GM19395 (cell line): ENCODE measurements around the gene WDR45B.
"Not testable (repeated sequence)": the region's sequence is repeated elsewhere in the genome, so short reads cannot be mapped to it uniquely, and the experiment has no call there.

Experiments used
- ATAC-seq: cut with Tn5 transposase; IDR thresholded peaks from one replicate; pipeline ENCODE4 v1.9.1; 2021; ENCODE audit warnings: mild to moderate bottlenecking, moderate library complexity; ENCODE audit not compliant: unreplicated experiment

The WDR45B gene

DNA sequence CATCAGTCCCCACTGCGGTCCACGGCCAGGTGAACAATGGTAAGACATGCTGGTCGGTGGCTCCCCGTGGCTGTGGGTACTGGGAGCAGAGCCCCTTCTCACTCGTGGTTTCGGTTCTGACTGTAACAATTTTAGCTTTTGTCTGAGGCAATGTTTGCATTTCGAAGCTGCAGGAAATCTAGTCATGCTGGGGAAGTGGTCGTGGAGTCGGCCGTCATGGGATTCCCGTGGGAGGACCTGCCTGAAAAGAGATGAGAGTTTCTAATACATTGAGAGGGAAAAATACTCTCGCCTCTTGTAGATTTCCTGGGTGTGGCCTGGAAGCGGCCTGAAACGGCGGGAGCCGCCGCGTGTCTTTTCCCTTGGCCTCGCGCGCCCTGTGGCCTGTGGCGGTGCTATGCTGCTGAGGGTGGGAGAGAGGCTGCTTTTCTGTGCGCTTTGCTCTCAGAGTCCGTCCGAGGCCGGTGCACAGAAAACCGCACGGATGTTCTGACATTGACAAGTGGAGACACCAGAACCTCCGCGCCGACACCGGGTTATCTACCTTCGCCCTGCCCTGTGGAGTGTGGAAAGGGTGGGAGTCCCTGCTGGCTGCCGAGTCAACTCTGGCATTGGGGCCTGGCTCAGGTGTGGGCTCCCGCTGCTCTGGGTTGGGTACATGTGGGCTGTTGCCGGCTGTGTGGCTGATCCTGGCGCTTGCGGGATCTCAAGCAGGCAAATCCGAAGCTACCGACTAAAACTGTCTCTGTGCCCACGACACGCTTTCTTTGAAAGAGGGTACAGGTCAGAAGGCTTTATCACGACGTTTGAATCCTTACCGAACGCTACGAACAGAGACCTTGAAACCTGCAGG is 60.8 kb downstream of the WDR45B start:
- ATAC-seq, result no peak

DNA sequence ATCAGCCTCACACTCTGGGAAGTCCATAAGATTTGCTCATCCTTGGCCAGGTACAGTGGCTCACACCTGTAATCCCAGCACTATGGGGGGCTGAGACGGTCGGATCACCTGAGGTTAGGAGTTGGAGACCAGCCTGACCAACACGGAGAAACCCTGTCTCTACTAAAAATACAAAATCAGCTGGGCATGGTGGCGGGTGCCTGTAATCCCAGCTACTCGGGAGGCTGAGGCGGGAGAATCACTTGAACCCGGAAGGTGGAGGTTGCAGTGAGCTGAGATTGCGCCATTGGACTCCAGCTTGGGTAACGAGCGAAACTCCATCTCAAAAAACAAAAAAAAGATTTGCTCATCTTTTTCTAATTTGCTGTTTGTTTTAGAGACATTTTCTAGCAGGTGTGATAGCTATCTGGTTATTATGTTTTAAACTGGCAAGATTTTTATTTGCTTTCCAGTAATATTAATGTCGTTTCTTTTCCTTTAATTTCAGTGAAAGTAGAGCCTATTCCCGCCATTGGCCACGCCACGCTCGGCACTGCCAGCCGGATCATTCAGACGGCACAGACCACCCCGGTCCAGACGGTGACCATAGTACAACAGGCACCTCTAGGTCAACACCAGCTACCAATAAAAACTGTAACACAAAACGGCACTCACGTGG is 61.5 kb downstream of the WDR45B start:
- ATAC-seq, result no peak

DNA sequence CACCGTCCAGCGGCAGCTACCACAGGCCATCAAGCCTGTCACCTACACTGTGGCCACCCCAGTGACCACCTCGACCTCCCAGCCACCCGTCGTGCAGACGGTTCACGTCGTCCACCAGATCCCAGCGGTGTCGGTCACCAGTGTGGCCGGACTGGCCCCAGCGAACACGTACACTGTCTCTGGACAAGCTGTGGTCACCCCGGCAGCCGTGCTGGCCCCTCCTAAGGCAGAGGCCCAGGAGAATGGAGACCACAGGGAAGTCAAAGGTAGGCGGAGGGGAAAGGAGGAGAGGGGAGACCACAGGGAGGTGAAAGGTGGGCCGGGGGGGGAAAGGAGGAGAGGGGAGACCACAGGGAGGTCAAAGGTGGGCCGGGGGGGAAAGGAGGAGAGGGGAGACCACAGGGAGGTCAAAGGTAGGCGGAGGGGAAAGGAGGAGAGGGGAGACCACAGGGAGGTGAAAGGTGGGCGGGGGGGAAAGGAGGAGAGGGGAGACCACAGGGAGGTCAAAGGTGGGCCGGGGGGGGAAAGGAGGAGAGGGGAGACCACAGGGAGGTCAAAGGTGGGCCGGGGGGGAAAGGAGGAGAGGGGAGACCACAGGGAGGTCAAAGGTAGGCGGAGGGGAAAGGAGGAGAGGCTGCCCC is 62.2 kb downstream of the WDR45B start:
- not testable (repeated sequence) for ATAC-seq

DNA sequence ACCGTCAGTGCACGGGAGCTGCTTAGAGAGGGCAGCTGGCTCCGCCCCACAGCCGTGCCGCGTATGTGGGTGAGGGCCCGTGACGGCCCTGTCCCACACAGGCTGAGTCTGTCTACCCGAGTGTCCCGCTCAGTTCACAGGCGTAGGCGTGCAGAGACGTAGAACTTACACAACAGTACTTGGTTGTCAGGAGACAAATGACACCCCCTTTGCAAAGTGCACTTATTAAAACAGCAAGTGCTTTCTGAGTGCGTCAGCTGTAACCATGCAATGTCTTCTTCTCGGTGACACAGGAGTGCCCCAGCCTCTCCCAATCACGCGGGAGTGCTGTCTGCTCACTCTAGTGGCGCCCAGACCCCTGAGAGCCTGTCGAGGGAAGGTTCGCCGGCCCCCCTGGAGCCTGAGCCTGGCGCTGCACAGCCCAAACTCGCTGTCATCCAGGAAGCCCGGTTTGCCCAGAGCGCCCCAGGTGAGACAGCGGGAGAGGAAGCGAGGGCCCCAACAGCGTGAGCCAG is 64.5 kb downstream of the WDR45B start:
- no peak for ATAC-seq

DNA sequence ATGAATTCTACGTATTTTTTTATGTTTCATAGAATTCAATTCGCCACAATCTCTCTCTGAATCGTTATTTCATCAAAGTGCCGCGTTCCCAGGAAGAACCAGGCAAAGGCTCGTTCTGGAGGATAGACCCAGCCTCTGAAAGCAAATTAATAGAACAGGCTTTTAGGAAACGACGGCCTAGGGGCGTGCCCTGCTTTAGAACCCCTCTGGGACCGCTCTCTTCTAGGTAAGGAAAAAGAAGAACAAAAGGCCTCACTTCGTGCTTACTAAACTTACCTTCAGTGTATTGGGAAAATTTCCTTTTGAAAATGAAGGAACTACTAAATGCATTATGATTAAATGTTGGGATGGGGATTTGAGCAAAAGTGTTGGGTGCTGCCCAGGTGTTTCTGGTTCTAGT is 65.5 kb downstream of the WDR45B start:
- no peak for ATAC-seq

DNA sequence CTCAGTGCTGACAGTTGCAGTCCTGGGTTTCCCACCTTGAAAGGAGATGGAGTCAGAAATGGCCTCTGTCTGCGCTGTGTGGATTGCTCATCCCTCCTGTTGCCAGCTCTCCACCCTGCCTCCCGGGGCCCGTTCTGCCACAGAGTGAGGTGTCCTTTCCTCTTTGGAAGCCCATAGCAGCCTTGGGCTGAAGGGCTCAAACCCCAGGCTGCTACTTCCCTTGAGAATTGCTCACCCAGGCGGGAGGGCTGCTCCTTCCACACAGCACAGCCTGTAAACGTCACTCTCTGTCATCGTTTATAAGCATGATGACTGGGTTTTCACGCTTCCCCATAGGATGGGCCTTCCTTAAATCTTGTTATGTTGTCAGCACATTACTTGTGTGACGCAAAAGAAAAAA is 66.0 kb downstream of the WDR45B start:
- no peak for ATAC-seq

DNA sequence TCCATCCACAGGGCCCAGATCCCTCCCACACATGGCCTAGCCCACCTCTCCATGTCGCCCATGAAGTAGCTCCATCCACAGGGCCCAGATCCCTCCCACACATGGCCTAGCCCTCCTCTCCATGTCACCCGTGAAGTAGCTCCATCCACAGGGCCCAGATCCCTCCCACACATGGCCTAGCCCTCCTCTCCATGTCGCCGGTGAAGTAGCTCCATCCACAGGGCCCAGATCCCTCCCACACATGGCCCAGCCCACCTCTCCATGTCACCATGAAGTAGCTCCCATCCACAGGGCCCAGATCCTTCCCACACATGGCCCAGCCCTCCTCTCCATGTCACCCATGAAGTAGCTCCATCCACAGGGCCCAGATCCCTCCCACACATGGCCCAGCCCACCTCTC is 68.3 kb downstream of the WDR45B start:
- ATAC-seq, result not testable (repeated sequence)

DNA sequence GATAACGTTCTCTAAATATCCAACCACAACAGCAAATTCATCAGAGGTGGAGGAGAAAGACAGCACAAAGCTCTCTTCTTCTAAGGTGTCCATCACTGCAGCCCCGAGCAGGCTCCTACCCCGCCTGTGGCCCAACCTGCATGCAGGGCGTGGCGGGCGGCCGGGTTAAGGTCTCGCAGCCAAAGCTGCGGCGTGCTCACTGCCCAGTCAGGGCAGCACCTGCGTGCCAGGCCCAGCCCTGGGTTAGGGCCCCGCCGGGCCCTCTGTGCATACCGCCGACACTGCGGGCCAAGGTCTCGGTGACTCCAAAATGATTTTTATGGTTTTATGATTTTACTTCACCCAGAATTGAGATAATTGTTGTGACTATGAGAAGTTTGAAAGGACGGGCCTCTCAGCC is 70.9 kb downstream of the WDR45B start:
- ATAC-seq, result no peak

DNA sequence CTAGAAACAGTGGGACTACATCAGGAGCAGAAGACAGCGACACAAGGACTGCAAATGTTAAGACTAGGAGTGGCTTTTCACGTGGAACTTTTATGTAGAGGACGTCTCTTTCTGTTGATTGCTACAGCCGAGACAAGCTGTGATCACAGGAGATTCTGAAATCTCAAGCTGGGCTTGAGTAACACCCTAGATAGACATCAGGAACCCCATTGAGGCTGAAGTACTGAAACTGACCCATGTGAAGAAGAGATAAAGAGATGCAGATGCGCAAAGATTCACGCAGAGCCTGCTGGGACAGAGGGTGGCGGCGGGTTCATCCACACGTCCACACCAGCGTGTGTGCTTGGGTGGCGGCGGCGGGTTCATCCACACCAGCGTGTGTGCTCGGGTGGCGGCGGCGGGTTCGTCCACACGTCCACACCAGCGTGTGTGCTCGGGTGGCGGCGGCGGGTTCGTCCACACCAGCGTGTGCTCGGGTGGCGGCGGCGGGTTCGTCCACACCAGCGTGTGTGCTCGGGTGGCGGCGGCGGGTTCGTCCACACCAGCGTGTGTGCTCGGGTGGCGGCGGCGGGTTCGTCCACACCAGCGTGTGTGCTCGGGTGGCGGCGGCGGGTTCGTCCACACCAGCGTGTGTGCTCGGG is 72.5 kb downstream of the WDR45B start:
- ATAC-seq, result not testable (repeated sequence)

DNA sequence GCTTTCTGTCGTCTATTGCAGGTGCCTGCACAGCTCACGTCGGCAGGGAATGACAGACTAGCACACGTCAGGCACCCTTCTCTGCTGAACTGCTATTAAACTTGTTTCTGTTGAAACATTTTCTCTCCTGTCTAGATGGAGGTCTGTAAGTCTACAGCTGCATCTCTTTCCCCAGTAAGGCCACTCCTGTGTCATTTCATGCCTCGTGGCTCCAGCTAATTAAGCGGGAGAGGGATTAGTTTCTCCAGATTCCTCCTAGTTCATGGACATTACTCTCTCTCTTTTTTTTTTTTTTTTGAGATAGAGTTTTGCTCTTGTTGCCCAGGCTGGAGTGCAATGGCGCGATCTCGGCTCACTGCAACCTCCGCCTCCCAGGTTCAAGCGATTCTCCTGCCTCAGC is 74.2 kb downstream of the WDR45B start:
- no peak for ATAC-seq

DNA sequence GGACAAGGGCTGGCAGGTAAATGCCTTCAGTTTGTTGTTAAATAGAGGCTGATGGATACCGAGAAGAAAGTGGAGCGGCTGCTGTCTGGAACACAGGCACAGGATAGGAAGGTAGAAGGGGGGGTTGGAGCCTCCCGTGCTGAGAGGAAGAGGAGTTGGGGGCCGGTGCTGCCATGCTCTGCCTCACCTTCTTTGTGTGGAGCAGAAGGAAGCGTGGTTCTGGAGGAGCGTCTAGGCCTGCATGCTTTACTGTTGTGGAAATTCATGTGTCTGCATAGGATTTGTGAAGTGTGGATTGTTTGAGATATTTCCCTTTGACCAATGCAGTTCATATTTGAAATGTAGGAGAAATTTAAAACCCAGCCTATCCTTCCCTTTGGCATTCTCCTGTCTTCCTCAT is 76.4 kb downstream of the WDR45B start:
- ATAC-seq, result no peak

DNA sequence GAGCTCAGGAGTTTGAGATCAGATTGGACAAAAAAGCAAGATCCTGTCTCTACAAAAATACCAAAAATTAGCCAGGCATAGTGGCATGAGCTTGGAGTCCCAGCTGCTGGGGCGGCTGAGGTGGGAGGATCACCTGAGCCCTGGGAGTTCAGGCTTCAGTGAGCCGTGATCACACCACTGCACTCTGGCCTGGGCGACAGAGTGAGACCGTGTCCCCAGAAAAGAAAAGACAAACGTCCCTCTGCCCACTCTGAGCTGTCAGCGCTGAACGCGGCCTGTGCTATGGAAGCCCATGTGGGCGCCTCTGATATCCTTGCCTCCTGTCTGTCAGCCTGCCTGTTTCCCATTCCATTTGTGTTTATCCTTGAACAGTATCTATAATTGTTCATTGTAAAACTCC is 78.0 kb downstream of the WDR45B start:
- no peak for ATAC-seq

DNA sequence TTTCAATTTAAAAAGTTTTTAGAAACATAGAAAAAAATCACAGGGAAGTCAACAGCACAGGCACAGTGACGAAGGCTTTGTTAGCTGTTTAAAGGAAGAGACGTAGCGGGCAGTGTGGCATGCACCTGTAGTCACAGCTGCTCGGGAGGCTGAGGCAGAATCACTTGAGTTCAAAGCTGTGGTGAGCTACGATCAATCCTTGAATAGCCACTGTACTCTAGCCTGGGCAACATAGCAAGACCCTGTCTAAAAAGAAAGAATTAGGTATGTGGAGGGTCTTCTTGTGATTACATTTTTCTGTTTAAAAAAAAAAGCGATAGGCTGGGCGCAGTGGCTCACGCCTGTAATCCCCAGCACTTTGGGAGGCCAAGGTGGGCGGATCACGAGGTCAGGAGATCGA is 78.6 kb downstream of the WDR45B start:
- no peak for ATAC-seq

DNA sequence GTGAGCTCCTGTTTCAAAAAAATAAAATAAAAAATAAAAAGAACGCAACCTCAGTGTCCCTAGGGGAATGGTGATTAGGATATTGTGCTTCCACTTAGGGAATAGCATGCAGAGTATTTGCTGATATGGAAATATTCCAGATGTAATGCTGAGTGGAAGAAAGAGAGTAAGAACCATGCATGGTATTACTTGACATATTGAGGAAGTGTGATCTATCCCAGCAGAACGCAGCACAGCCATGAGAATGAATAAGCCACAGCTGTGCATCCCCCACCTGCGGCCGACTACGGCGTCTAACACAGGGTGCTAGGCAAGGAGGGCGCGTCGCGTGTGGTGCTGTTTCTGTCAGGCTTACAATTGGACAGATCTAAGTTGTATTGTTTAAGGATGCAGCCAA is 79.2 kb downstream of the WDR45B start:
- no peak for ATAC-seq

DNA sequence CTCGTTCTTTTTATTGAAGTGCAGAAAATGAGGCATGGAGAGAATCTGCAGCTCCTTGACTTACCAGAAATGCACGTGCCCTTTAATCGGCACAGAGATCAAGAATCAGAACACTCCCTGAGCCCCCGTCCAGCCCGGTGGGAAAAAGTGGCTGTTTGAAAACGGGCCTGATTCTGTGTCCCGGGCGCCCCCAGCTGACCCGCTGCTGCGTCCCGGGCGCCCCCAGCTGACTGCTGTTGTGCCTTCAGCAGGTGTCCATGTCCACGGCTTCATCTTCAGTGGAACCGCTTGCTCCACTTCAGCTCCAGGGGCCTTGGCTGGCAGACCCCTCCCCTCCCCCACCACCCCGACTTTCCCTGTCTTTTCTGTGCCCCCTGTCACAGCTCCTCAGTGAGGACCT is 81.0 kb downstream of the WDR45B start:
- ATAC-seq, result no peak

DNA sequence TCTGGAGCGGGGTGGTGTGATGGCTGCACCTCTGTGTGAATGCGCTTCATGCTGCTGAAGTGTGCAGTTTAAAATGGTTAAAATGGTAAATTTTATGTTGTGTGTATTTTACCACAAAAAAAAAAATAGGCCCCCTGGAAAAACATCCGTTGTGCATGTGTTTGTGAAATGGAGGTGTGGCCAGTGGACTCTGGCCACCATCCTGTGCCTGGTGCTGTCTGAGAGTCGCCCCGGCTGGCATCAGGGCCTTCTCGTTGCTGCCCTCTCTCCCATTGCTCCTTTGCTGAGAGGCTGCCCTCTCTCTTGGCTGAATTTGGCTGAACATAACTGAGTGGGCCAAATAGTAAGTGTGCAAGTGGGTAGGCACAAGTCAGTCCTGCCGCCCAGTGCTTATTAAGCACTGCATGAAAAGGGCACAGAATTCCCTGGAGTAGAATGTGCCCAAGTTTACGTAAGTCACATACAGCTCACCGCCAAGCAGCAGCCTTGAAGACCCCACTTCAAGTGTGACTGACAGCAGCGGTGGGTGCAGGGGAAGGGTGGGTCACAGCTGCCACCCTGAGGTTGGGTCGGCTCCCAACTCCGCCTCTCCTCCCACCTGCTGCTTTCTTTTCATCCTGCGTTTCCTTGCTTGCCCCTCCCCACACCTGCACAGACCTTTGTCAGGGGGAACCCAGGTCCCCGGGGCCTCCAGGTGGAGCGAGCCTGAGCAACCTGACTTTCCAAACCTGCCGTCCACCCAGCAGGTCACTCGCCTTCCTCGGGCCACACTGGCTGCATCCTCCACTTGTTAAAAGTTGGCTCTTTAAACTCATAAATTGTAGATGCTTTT is 81.9 kb downstream of the WDR45B start:
- ATAC-seq, result no peak

DNA sequence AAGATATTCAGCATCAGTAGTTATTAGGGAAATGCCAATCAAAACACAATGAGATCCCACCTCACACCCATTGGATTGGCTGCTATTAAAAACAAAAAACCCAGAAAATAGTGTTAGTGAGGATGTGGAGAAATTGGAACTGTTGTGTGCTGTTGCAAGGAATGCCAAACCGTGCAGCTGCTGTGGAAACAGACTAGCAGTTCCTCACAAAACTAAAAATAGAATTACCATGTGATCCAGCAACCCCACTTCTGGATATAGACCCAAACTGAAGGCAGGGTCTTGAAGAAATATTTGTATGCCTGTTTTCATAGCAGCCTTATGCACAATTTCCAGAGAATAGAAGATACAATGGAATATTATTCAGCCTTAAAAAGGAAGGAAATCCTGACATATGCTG is 82.7 kb downstream of the WDR45B start:
- no peak for ATAC-seq
